Brain pericyte (primary cell): ENCODE data around the gene MPND.
"Not testable (repeated sequence)": the region's sequence is repeated elsewhere in the genome, so short reads cannot be mapped to it uniquely, and the experiment has no call there.

Experiments
- DNase-seq: peaks from one replicate; pipeline ENCODE4 v3.0.0-alpha.2; 2012; ENCODE audit warnings: low read depth, low spot score

MPND gene

GRCh38 chr19:4320419-4320818 lies 22.9 kb upstream of the MPND start:
- no peak for DNase-seq

GRCh38 chr19:4322942-4323665 lies 20.3 kb upstream of the MPND start:
- DNase-seq: no peak

- DNase-seq: no peak
These were observed 19.7 kb upstream of the MPND start for GRCh38 chr19:4323692-4324091.

- no peak for DNase-seq
These were observed 19.1 kb upstream of the MPND start for GRCh38 chr19:4324228-4324627.

GRCh38 chr19:4326215-4326836 lies 17.0 kb upstream of the MPND start:
- DNase-seq: no peak

- DNase-seq: no peak
These were observed 16.5 kb upstream of the MPND start for GRCh38 chr19:4326837-4327251.

GRCh38 chr19:4327252-4327876 lies 16.0 kb upstream of the MPND start:
- no peak for DNase-seq

- DNase-seq: no peak
These were observed 15.5 kb upstream of the MPND start for GRCh38 chr19:4327877-4328242.

GRCh38 chr19:4328243-4328990 lies 14.9 kb upstream of the MPND start:
- peak; percentile 71 for DNase-seq

GRCh38 chr19:4328991-4329681 lies 14.2 kb upstream of the MPND start:
- not testable (repeated sequence) for DNase-seq

- no peak for DNase-seq
These were observed 13.5 kb upstream of the MPND start for GRCh38 chr19:4329858-4330257.

- no peak for DNase-seq
These were observed 8.3 kb upstream of the MPND start for GRCh38 chr19:4334929-4335570.

- no peak for DNase-seq
These were observed 5.4 kb upstream of the MPND start for GRCh38 chr19:4337906-4338440.

- DNase-seq: no peak
These were observed 4.7 kb upstream of the MPND start, which contains the start of gene STAP2 for GRCh38 chr19:4338441-4339355. STAP2 (minus strand) TSS chr19:4338827; CDS start chr19:4338753, 74 bp downstream.

- DNase-seq: no peak
These were observed 1.1 kb upstream of the MPND start for GRCh38 chr19:4342314-4342614.

GRCh38 chr19:4342615-4343369 lies 570 bp upstream of the MPND start:
- peak; percentile 99 for DNase-seq

GRCh38 chr19:4345342-4346019 lies 2.1 kb downstream of the MPND start:
- no peak for DNase-seq

GRCh38 chr19:4346020-4346383 lies 2.6 kb downstream of the MPND start:
- no peak for DNase-seq

- DNase-seq: no peak
These were observed 4.2 kb downstream of the MPND start for GRCh38 chr19:4347521-4347920.
